Right lobe of liver (tissue), 6 donors: ENCODE data around the gene ANKRD29. TPM values are rescaled to one million over a fixed set of nuclear protein-coding genes. Genes with fewer than 3 reads are reported as not detected.

ENCODE experiments used
- ATAC-seq, 4 donors: fragments of 200-7000 bp; cut with Tn5 transposase; one replicate each; pipeline ENCODE4 v1.9.1; 2020; ENCODE audit warnings: mild to moderate bottlenecking in 4 of 4, moderate library complexity in 4 of 4
- DNase-seq, 3 donors: peaks; one replicate each; pipeline ENCODE4 v3.0.0-alpha.2; 2020
- H3K27ac ChIP-seq, 3 donors: fragments of 200-600 bp; one replicate each; pipeline ENCODE4 v1.8.0; 2022
- H3K27me3 ChIP-seq, 2 donors: fragments of 200-600 bp; one replicate each; pipeline ENCODE4 v1.8.0; 2022
- H3K36me3 ChIP-seq, 4 donors: fragments of 200-600 bp; sonication (generic) in 1 of 4; one replicate each; pipeline versions ENCODE4 v1.5.1 to v1.8.0; 2017 to 2022; ENCODE audit warnings: control low read depth in 1 of 4
- H3K4me1 ChIP-seq, 4 donors: fragments of 200-600 bp; sonication (generic) in 1 of 4; one replicate each; pipeline versions ENCODE4 v1.5.1 to v1.8.0; 2017 to 2022; ENCODE audit warnings: control low read depth in 1 of 4
- H3K4me3 ChIP-seq, 3 donors: fragments of 200-600 bp; one replicate each; pipeline ENCODE4 v1.8.0; 2022
- H3K9me3 ChIP-seq, 4 donors: fragments of 200-600 bp; sonication (generic) in 1 of 4; one replicate each; pipeline versions ENCODE4 v1.5.1 to v1.8.0; 2017 to 2022; ENCODE audit warnings: control low read depth in 1 of 4
- CTCF ChIP-seq, 4 donors: fragments of 200-600 bp in 3 of 4; fragments of 450-650 bp in 1 of 4; IDR thresholded peaks; one replicate each; pipeline versions ENCODE4 v1.5.1 to v1.8.0; 2016 to 2022; ENCODE audit warnings: antibody characterized with exemption in 4 of 4, mild to moderate bottlenecking in 2 of 4
- POLR2A ChIP-seq: fragments of 450-650 bp; IDR thresholded peaks from one replicate; pipeline ENCODE4 v1.6.1; 2017; ENCODE audit warnings: antibody characterized with exemption, mild to moderate bottlenecking
- WGBS: methylation state at CpG from one replicate; pipeline ENCODE4 v1.1.6; 2018; ENCODE audit warnings: low coverage, low lambda C conversion rate; ENCODE audit not compliant: insufficient coverage; ENCODE audit errors: missing lambda C conversion rate; 5-methylcytosine and 5-hydroxymethylcytosine counted together
- intact Hi-C, 2 donors: fragments of 100-400 bp; cut with DNase I; formaldehyde crosslinking; loops; one replicate each; pipeline versions ENCODE4 v1.11.2 to v1.14.1; 2022
- total RNA-seq, 6 experiments: library from RNA; depleted of rRNA in 2 of 6; stranded (reverse); fragments of >200 nt in 2 of 6; fragmentation: NEBNext Ultra II Directional in 3 of 6; extraction: Animal tissue kit (Norgen Biotek cat#: 25700) in 3 of 6; gene quantifications; one replicate each; pipeline versions ENCODE4 v1.1.0 to v1.2.4, GENCODE V29; 2016 to 2023
- donor health status: DM: no; HTN: yes; CAD: no.
- donor health status: DM: no; HTN: no; CAD: no.
- donor health status: DM: no; HTN: no; CAD: no.
- donor health status: DM: no; HTN: yes; CAD: no.
- donor health status: DM: no; HTN: yes; CAD: no.

The ANKRD29 gene
- total RNA-seq, 6 experiments from 2014 or later = 0.39 to 4.8 (median 1.1) TPM

GRCh38 chr18:23650968-23651927 lies 11.5 kb downstream of the ANKRD29 start:
- ATAC-seq (no peak), DNase-seq (no peak)
- Histone ChIP-seq H3K36me3 (no peaks in the 10 kb centered on the region), H3K27ac (no peak overlapping the region), H3K9me3 (no peaks in the 10 kb centered on the region), H3K27me3 (no peaks in the 10 kb centered on the region), H3K4me3 (no peak overlapping the region), H3K4me1 (no peaks in the 10 kb centered on the region)
- TF ChIP-seq POLR2A = no peak
- no peak for TF ChIP-seq CTCF (IDR thresholded peaks at IDR 0.05)
- 72% methylated on average over 6 of the region's 6 CpGs for WGBS
- intact Hi-C loops = no loop called here

GRCh38 chr18:23648940-23649607 lies 13.6 kb downstream of the ANKRD29 start:
- TF ChIP-seq CTCF (IDR thresholded peaks at IDR 0.05) = no peak
- no peak for TF ChIP-seq POLR2A
- Histone ChIP-seq H3K27ac (no peak overlapping the region), H3K4me1 (no peaks in the 10 kb centered on the region), H3K9me3 (no peaks in the 10 kb centered on the region), H3K4me3 (no peak overlapping the region), H3K27me3 (no peaks in the 10 kb centered on the region), H3K36me3 (no peaks in the 10 kb centered on the region)
- intact Hi-C loops = no loop called here
- no peak for ATAC-seq
- 69% methylated on average over 8 of the region's 8 CpGs for WGBS
- no peak for DNase-seq

GRCh38 chr18:23648456-23648855 lies 14.3 kb downstream of the ANKRD29 start:
- no peaks in the 10 kb centered on the region for H3K36me3 ChIP-seq
- H3K9me3 ChIP-seq = no peaks in the 10 kb centered on the region
- no peak overlapping the region for H3K27ac ChIP-seq
- TF ChIP-seq CTCF (IDR thresholded peaks at IDR 0.05) (no peak), POLR2A (no peak)
- ATAC-seq (no peak), DNase-seq (no peak)
- no peak overlapping the region for H3K4me3 ChIP-seq
- H3K4me1 ChIP-seq = no peaks in the 10 kb centered on the region
- H3K27me3 ChIP-seq = no peaks in the 10 kb centered on the region
- intact Hi-C loops = no loop called here
- WGBS = 75% methylated on average over 3 of the region's 3 CpGs

GRCh38 chr18:23646282-23646681 lies 16.4 kb downstream of the ANKRD29 start:
- no peaks in the 10 kb centered on the region for H3K36me3 ChIP-seq
- no peaks in the 10 kb centered on the region for H3K27me3 ChIP-seq
- H3K9me3 ChIP-seq = no peaks in the 10 kb centered on the region
- no peak for DNase-seq
- no peaks in the 10 kb centered on the region for H3K4me1 ChIP-seq
- no peak overlapping the region for H3K4me3 ChIP-seq
- no peak overlapping the region for H3K27ac ChIP-seq
- WGBS = 67% methylated on average over 2 of the region's 2 CpGs
- TF ChIP-seq CTCF (IDR thresholded peaks at IDR 0.05) (no peak), POLR2A (no peak)
- no peak for ATAC-seq
- intact Hi-C loops = no loop called here
